ENCODE measurements around the gene KLC3. TPM values are rescaled to one million over a fixed set of nuclear protein-coding genes. Genes with fewer than 3 reads are reported as not detected.

Gene KLC3
- total RNA-seq, 4 donors from 2014 or later, result 0.55 TPM; not detected in 3

DNA sequence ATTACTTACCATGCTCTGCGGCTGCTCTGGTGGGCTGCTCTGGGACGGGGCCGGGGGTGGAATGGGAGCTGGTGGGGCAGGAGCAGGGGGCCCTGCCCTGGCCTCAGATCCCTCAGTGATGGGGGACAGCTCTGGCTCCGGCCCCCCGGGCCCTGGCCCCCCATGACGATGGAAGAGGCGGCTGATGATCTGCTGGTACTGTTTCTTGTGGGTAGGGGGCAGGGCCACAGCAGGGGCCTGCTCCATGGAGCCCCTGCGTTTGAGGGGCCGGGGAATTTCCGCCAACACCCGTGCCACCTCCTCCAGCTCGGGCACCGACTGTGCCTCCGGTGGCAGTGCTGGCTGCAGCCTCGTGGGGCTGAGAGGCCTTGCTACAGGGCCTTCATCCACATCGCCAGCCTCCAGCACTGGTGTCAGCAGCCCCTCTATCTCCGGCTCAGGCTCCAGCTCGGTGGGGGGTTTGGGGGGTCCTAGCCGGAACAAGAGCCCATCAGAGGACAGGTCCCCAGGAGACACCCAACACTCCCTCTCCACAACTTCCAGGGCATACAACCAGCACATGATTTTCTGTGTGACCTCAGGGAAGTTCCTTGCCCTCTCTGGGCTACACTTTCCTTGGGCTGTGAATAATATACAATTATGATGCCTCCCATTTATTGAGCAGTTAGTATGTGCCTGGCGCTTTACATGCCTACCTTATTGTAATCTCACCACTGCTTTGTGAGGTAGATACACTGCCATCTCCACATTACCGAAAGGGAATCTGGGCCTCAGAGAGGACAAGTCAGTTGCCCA is 51.5 kb downstream of the KLC3 start:
- Histone ChIP-seq H3K4me3 (no peak overlapping the region), H3K4me1 (no peaks in the 10 kb centered on the region), H3K36me3 (no peaks in the 10 kb centered on the region), H3K9me3 (no peaks in the 10 kb centered on the region), H3K27me3 (peaks cover 0 to 3% of the 10 kb centered on the region in 2 donors), H3K27ac (no peak overlapping the region)
- DNase-seq, result no peak
- TF ChIP-seq, protein P1, sequence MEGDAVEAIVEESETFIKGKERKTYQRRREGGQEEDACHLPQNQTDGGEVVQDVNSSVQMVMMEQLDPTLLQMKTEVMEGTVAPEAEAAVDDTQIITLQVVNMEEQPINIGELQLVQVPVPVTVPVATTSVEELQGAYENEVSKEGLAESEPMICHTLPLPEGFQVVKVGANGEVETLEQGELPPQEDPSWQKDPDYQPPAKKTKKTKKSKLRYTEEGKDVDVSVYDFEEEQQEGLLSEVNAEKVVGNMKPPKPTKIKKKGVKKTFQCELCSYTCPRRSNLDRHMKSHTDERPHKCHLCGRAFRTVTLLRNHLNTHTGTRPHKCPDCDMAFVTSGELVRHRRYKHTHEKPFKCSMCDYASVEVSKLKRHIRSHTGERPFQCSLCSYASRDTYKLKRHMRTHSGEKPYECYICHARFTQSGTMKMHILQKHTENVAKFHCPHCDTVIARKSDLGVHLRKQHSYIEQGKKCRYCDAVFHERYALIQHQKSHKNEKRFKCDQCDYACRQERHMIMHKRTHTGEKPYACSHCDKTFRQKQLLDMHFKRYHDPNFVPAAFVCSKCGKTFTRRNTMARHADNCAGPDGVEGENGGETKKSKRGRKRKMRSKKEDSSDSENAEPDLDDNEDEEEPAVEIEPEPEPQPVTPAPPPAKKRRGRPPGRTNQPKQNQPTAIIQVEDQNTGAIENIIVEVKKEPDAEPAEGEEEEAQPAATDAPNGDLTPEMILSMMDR (IDR thresholded peaks at IDR 0.05), result no peak
- no peak for TF ChIP-seq POLR2A (IDR thresholded peaks at IDR 0.05)
- intact Hi-C loops (cut with DNase I; ENCODE audit: low total_unique reads), result no loop called here

DNA sequence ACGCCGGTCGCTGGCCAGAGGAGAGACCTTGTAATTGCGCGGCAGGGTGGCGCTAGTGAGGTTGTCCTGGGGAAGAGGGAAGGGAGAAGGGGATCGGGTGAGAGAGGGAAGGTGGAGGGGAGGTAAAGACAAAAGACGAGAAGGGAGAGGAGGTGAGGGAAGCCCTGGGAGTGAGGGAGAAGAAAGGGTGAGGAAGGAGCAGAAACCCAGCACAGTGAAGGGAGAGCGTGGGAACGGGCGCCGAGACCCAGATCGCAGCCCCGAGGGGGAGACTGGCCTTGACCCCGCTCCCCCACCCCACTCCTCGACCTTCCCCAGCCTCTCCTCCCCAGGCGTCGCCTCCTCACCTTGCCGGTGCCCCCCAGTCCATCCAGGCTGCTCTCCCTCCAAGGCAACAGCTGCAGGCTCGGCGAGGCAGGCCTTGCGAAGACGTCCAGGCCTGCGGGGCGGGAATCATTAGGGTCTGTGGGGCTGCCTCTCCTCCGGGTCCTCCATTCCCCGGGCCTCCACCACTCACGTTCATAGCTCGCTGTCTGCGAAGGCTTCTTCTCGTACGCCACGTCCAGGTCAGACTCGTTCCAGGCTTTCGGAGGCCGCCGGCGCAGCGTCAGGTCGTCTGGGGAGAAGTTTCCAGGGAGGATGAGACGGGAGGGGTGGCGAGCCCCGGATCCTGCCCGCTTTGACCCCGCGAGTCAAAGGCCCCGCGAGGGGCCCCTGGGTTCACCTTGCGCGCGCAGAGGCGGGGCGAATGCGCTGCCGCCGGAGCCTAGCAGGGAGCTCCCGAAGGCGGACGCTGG is 55.5 kb downstream of the KLC3 start:
- no peak for TF ChIP-seq POLR2A (IDR thresholded peaks at IDR 0.05)
- TF ChIP-seq, protein P1 (IDR thresholded peaks at IDR 0.05), result no peak
- Histone ChIP-seq H3K4me3 (no peak overlapping the region), H3K36me3 (no peaks in the 10 kb centered on the region), H3K9me3 (no peaks in the 10 kb centered on the region), H3K4me1 (no peaks in the 10 kb centered on the region), H3K27ac (no peak overlapping the region), H3K27me3 (no peaks in the 10 kb centered on the region)
- DNase-seq, result no peak
- intact Hi-C loops (cut with DNase I; ENCODE audit: low total_unique reads), result no loop called here

DNA sequence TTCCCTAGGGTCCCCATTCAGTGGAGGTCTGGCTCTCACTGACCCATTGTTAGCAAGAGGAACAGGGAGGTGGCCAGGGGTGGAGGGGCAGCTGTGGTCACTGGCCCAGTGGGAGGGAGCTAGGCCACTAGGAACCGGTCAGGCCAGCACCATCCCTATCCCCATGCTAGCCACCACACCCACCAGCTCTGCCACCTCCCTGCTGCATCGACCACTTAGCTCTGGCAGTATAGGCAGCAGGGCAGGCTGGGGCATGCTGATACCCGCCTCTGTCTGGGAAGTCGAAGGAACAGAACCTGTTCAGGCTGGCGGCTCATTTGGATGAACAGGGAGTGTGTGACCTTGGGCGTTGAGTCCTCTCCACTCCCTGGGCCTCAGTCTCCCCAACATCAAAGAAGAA is 59.6 kb downstream of the KLC3 start:
- no peak overlapping the region for H3K27ac ChIP-seq
- H3K27me3 ChIP-seq, result peaks cover 0 to 8% of the 10 kb centered on the region in 2 donors
- peaks cover 0 to 9% of the 10 kb centered on the region in 2 donors for H3K4me1 ChIP-seq
- H3K9me3 ChIP-seq, result no peaks in the 10 kb centered on the region
- intact Hi-C loops (cut with DNase I; ENCODE audit: low total_unique reads), result no loop called here
- no peak for TF ChIP-seq POLR2A (IDR thresholded peaks at IDR 0.05)
- TF ChIP-seq, protein P1 (IDR thresholded peaks at IDR 0.05), result no peak
- no peak overlapping the region for H3K4me3 ChIP-seq
- no peaks in the 10 kb centered on the region for H3K36me3 ChIP-seq
- DNase-seq, result no peak

Other genes with a start within 250 kb of the KLC3 start
- gene PPP1R37, start 247.6 kb upstream of the KLC3 start, total RNA-seq, result 10 to 100 TPM in 3 of 4 donors, 1 to 10 TPM in 1; 6.7 to 43.8 (median 24.4) TPM
- gene NKPD1, start 179.8 kb upstream of the KLC3 start, total RNA-seq, result under 1 TPM in 1 of 4 donors, not detected in 3; 0.21 TPM
- 10 to 100 TPM in 3 of 4 donors, 1 to 10 TPM in 1; 4.1 to 25.9 (median 16.5) TPM for gene TRAPPC6A, start 162.5 kb upstream of the KLC3 start, total RNA-seq
- gene BLOC1S3, start 162.0 kb upstream of the KLC3 start, total RNA-seq, result 10 to 100 TPM in 2 of 4 donors, 1 to 10 TPM in 1, not detected in 1; 4.6 to 16.2 (median 10.2) TPM
- 1 to 10 TPM; 2.4 to 7.2 (median 6.4) TPM for gene EXOC3L2, start 95.3 kb upstream of the KLC3 start, total RNA-seq
- gene MARK4, start 89.5 kb upstream of the KLC3 start, total RNA-seq, result 10 to 100 TPM; 13.5 to 51.5 (median 15.5) TPM
- gene CKM, start 17.9 kb upstream of the KLC3 start, total RNA-seq, result 1 to 10 TPM in 2 of 4 donors, not detected in 2; 1.1 to 2.5 TPM
- gene ERCC2, start 29.8 kb downstream of the KLC3 start, total RNA-seq, result 10 to 100 TPM in 2 of 4 donors, 1 to 10 TPM in 2; 1.8 to 16.6 (median 10.5) TPM
- gene PPP1R13L, start 64.3 kb downstream of the KLC3 start, total RNA-seq, result 10 to 100 TPM in 1 of 4 donors, 1 to 10 TPM in 2, under 1 TPM in 1; 0.51 to 30.2 (median 3.0) TPM
- gene POLR1G, start 65.9 kb downstream of the KLC3 start, total RNA-seq, result 10 to 100 TPM in 1 of 4 donors, 1 to 10 TPM in 2, under 1 TPM in 1; 0.26 to 11.3 (median 3.5) TPM
- gene ERCC1, start 83.2 kb downstream of the KLC3 start, total RNA-seq, result 100 to 1,000 TPM in 1 of 4 donors, 10 to 100 TPM in 3; 37.9 to 130 (median 68.0) TPM
- 10 to 100 TPM in 2 of 4 donors, 1 to 10 TPM in 1, not detected in 1; 8.1 to 52.1 (median 28.6) TPM for gene FOSB, start 127.2 kb downstream of the KLC3 start, total RNA-seq
- gene RTN2, start 156.3 kb downstream of the KLC3 start, total RNA-seq, result 1 to 10 TPM in 3 of 4 donors, not detected in 1; 5.9 to 9.0 (median 7.0) TPM
- 10 to 100 TPM in 1 of 4 donors, not detected in 3; 42.5 TPM for gene PPM1N, start 157.7 kb downstream of the KLC3 start, total RNA-seq
- 100 to 1,000 TPM in 1 of 4 donors, 10 to 100 TPM in 3; 21.5 to 157 (median 38.3) TPM for gene VASP, start 166.7 kb downstream of the KLC3 start, total RNA-seq
- gene OPA3, start 244.1 kb downstream of the KLC3 start, total RNA-seq, result 1 to 10 TPM; 2.8 to 9.1 (median 5.1) TPM